Stimulated activated naive CD8-positive, alpha-beta T cell treated with anti-CD3 and anti-CD28 coated beads, Interleukin-15, Interleukin-2, amounts not matched to agents 100 U/mL and 50 U/mL, for 24 hours (primary cell): ENCODE results near the gene ELMO3.

Source experiments
- ATAC-seq: fragments of 150-1000 bp; cut with Tn5 transposase; one replicate; pipeline ENCODE4 v1.10.0; 2021
- DNase-seq: peaks from one replicate; pipeline ENCODE4 v3.0.0; 2021

The ELMO3 gene

GRCh38 chr16:67199011-67199807 is at the start of gene ELMO3:
Gene ELMO3, plus strand, starts transcription at chr16:67199131. Its CDS starts 196 bp downstream, at chr16:67199327.
- no peak for DNase-seq
- peak; percentile 20 for ATAC-seq

DNA sequence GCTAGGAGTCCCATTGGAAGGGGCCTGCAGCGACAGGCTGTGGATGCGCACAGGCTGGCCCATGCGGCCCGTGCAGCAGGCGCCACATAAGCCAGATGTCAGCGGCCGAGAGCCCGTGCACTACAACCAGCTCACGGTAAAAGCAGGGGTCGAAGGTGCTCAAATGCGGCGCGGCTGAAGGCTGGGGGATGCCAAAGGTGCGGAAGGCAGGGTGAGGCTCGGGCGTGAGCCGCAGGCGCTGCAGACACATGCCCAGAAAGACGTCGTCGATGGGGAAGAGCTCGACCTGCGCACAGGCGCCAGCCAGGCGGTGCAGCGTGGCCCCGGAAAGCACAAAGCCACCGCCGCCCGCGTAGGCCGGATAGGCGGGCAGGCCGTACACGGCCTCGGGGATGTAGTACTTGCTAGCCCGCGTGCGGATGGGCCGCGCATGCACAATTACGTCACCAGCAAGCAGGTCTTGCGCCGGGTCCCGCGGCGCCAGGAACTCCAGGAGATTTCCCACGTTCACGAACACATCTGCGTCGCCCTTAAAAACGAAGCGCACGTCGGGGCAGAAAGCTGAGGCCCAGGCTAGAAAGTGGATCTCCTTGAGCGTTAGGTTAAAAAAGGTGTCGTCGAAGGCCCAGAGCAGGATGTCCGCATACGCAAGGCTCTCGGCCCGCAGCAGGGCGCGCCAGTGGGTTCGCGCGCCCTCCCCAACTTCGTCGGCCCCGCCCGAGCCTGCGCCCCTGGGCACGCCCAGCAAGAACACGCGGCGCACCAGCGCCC is 49.5 kb upstream of the ELMO3 start:
- DNase-seq (no peak), ATAC-seq (no peak)

GRCh38 chr16:67150047-67150832 is 48.7 kb upstream of the ELMO3 start:
- ATAC-seq (peak; percentile 61), DNase-seq (peak; percentile 60)

- ATAC-seq = peak; percentile 45
- peak; percentile 49 for DNase-seq
Measured at GRCh38 chr16:67150833-67151396, 48.0 kb upstream of the ELMO3 start, which contains the start of gene B3GNT9. Gene B3GNT9, minus strand, starts transcription at chr16:67150998. Its CDS starts 513 bp downstream, at chr16:67150485.

DNA sequence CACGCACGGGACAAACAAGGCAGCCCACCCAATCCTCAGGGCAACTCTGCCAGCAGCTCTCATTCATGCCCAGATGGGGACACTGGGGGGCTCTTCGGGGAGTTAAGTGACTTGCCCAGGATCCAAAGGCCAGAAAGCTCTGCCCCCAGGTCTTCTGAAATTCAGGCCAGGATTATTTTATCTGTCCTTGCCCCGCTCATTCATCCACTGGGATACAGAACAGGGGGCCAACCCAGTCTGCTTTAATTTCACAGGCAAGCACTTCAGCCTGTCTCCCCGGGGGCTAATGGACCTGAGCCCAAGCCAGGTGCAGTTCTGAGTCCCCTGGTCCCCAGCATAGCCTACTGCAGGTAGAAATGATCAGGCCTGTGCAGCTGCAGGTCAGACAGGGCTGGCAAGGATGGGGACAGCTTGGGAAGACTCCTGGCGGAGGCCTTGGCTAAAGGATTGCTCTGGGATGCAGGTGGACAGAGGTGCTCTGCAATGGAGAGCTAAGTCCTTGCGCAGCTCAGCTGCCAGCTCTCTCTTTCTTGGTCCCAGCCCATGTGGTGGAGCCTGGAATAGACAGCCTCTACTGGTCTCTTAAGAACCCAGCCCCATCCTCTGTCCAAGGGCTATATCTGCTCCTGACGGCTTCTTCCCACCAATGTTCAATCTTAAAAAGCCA is 47.4 kb upstream of the ELMO3 start:
- ATAC-seq (no peak), DNase-seq (no peak)

- ATAC-seq (no peak), DNase-seq (no peak)
Measured at GRCh38 chr16:67154578-67155294, 44.2 kb upstream of the ELMO3 start.

DNA sequence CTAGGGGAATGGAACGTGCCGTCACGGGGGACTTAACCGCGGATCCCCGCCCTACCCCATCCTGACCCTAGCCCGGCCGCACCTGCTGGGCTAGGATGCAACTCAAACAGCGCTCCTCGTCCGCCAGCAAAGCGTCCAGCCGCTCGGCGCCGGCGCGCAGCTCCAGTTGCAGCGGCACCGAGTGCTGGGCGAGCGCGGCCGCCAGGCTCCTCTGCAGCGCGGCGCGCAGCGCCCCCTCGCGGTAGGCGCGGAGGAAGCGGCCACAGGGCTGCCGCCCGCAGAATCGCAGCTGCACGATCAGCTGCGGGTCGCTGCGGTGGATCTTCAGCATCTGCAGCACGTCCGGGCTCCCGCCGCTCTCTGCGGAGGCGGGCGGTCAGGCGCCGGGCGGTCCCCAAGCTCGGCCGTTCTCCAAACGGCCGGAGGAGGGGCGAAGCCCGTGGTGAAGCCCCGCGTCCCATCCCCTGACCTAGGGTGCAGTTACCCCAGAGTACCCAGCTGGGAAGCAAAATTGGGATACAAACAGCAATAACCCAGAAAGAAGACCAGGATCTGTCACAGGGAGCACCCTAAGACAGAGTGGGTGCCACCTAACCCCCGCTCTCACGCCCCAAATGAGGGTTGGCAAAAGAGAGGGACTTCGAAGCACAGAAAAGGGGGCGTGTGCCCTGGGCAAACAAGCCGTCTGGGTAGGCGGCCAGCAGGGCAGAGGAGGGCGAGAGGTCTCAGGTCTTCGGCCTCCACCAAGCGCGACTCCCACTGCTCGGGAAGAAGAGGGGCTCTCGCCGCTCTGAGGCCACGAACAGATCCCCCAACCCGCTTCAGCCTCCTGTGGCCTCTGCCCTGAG is 43.4 kb upstream of the ELMO3 start:
- ATAC-seq (peak; percentile 44), DNase-seq (peak; percentile 87)

DNA sequence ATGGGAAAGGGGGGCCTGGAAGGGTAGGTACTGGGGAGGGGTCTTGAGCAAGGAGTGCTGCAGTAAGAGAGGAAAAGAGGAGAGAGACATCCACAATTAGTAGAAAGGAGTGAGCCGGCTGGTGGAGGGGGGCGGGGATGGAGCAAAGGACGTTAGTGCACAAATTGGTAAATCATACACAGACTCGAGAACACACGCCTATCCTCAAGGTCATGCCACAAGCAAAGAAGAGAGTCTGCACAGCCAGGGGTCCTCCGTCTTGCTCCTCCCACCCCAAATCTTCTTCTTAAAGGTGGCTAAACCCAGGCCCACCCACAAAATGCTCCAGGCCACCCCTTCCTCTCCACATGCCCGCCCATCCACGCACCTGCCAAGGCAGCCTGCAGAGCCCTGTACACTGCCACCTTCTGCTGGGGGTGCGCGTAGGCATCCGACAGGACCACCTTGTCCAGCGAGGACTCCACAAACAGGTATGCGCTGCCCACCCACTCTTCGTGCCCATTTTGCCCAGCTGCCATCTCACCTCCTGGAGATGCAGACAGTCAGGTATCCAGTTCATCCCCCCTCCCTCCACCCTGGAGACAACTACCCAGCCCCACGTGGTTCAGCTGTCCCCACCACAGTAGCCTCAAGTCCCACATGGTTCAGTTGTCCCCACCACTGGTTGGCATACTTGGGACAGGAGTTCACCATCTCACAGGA is 42.6 kb upstream of the ELMO3 start:
- ATAC-seq = no peak
- no peak for DNase-seq

DNA sequence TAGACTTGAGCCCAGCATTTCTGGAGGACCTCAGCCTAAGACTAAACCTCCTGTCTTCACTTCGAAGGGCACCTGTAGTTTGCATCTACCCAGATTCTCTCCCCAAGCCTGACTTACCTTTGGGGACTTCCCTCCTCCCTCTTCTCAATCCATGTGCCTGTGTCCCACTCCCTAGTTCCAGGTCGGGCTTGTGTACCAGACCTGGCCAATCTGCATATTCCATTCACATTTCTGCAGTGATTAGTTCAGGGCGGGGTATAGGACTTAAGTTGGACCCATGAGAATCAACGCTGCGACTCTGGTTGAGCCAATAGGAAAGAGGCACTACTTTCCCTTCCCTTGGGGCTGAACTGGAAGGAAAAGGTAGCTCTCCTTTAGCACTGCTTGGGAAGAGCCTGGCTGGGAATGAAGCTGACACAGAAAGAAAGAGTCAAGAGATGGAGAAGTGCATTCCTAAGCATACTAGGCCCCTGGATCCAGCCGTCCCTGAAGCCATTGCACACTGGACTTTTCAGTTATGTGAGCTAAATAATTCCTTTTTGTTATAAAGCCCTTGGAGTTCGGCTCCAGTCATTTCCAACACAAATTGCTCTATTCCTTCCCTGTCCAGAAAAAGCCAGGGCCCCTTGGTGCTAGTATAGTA is 41.7 kb upstream of the ELMO3 start:
- ATAC-seq (no peak), DNase-seq (no peak)

- no peak for ATAC-seq
- no peak for DNase-seq
Measured at GRCh38 chr16:67157892-67158635, 40.9 kb upstream of the ELMO3 start.

GRCh38 chr16:67158637-67159600 is 40.0 kb upstream of the ELMO3 start:
- DNase-seq (peak; percentile 84), ATAC-seq (peak; percentile 45)

DNA sequence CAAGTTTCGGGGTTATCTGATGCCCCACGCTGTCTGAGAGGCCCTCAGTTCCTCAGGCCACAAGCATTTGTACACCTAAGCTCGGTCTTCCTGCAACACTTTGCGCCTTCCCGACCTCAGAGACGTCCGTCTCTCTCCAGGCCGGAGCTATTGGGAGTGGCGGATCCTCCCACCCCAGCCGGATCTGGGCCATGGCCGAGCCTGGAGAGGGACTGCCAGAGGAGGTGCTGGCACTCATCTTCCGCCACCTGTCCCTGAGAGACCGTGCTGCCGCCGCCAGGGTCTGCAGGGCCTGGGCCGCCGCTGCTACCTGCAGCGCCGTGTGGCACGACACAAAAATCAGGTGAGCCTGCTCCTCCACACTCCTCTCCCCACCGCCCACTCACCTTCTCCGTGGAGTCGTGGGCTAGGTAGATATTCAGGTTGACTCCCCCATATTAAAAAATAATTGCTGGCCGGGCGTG is 37.3 kb upstream of the ELMO3 start:
- no peak for ATAC-seq
- no peak for DNase-seq

DNA sequence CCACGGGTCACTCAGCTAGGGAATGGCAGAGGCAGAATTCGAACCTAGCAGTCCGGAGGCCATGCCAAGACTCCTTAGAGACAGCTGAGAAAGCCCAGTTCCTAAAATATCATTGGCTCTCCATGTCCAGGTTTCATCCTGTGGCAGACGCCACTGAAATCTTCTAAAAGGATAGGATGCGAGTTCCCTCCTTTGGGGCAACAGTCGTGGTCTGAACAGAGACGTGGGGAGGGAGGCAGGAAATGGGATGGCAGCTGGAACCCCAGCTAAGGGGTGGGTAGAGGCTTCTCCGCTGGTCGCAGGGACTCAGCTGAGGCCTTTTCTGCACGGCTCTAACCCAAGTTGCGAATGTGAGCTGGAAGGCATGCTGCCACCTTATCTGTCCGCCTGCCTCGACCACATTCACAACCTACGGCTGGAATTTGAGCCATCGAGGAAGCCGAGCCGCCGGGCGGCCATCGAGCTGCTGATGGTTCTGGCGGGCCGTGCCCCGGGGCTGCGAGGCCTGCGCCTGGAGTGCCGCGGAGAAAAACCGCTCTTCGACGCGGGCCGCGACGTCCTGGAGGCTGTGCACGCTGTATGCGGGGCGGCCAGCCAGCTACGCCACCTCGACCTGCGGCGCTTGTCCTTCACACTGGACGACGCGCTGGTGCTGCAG is 36.3 kb upstream of the ELMO3 start:
- DNase-seq (no peak), ATAC-seq (no peak)

GRCh38 chr16:67163164-67163998 is 35.5 kb upstream of the ELMO3 start:
- DNase-seq (peak; percentile 53), ATAC-seq (no peak)

- ATAC-seq = no peak
- no peak for DNase-seq
Measured at GRCh38 chr16:67163999-67164558, 34.9 kb upstream of the ELMO3 start.
